HEK293 (cell line): ENCODE data around the gene HMCN2.

ENCODE experiments used
- CTCF ChIA-PET: fragments of 350-600 bp; formaldehyde crosslinking; extraction: SDS; loops from one replicate; lab custom pipeline; 2021; ENCODE audit warnings: antibody characterized with exemption; lab: Yijun Ruan, JAX
- POLR2A ChIA-PET: fragments of 300-600 bp; formaldehyde crosslinking; extraction: SDS; loops from one replicate; lab custom pipeline; 2020; ENCODE audit warnings: antibody characterized with exemption, inconsistent platforms; lab: Yijun Ruan, JAX
- H3K27ac ChIP-seq: fragments of 200-500 bp; sonication (Bioruptor generic); 2 replicates; pipeline ENCODE4 v1.5.1; 2014; ENCODE audit warnings: low read depth, low read length, control low read depth, inconsistent platforms; ENCODE audit errors: extremely low read depth
- H3K36me3 ChIP-seq, 2 experiments: fragments of 200-500 bp in 1 of 2; sonication (Bioruptor generic) in 1 of 2; 1 replicate in 1 of 2; 2 replicates in 1 of 2; pipeline ENCODE4 v1.5.1; 2014 to 2017; ENCODE audit warnings: inconsistent platforms in 2 of 2, low read length in 2 of 2; ENCODE audit not compliant: control insufficient read depth in 2 of 2, insufficient read depth in 1 of 2
- H3K4me1 ChIP-seq: fragments of 200-500 bp; sonication (Bioruptor generic); 2 replicates; pipeline ENCODE4 v1.5.1; 2014; ENCODE audit warnings: mild to moderate bottlenecking, low read length, inconsistent platforms; ENCODE audit not compliant: control insufficient read depth, insufficient read depth
- H3K4me3 ChIP-seq: 2 replicates; pipeline ENCODE4 v1.5.1; 2011; ENCODE audit warnings: low read depth, mild to moderate bottlenecking, control low read depth, low read length, moderate library complexity
- H3K9me3 ChIP-seq: fragments of 200-500 bp; sonication (Bioruptor generic); 2 replicates; pipeline ENCODE4 v1.5.1; 2014; ENCODE audit warnings: low read depth, low read length, inconsistent platforms; ENCODE audit not compliant: control insufficient read depth, insufficient read depth
- GLIS2 ChIP-seq: fragments of 450-650 bp; formaldehyde crosslinking; IDR thresholded peaks from 2 replicates; pipeline ENCODE4 v1.5.1; 2016; ENCODE audit warnings: missing biosample characterization, missing genetic modification characterization
- KLF10 ChIP-seq: fragments of 450-650 bp; IDR thresholded peaks from 2 replicates; pipeline ENCODE4 v1.5.1; 2018; ENCODE audit warnings: missing biosample characterization, mild to moderate bottlenecking, missing genetic modification characterization
- PRDM1 ChIP-seq: fragments of 450-650 bp; formaldehyde crosslinking; IDR thresholded peaks from 2 replicates; pipeline ENCODE4; 2016; ENCODE audit warnings: missing biosample characterization, missing genetic modification characterization
- PRDM10 ChIP-seq: fragments of 450-650 bp; formaldehyde crosslinking; IDR thresholded peaks from 2 replicates; pipeline ENCODE4 v1.5.1; 2016; ENCODE audit warnings: missing biosample characterization, missing genetic modification characterization
- ZBTB20 ChIP-seq: fragments of 450-650 bp; formaldehyde crosslinking; IDR thresholded peaks from 2 replicates; pipeline ENCODE4 v1.5.1; 2016; ENCODE audit warnings: missing biosample characterization, missing genetic modification characterization
- ZFHX2 ChIP-seq: fragments of 450-650 bp; formaldehyde crosslinking; conservative IDR thresholded peaks from 2 replicates; pipeline ENCODE4 v1.5.1; 2016; ENCODE audit warnings: missing biosample characterization, missing genetic modification characterization
- ZIC2 ChIP-seq: fragments of 450-650 bp; formaldehyde crosslinking; IDR thresholded peaks from 2 replicates; pipeline ENCODE4 v1.5.1; 2016; ENCODE audit warnings: missing biosample characterization, missing genetic modification characterization
- ZNF223 ChIP-seq: fragments of 450-650 bp; formaldehyde crosslinking; IDR thresholded peaks from 2 replicates; pipeline ENCODE4 v1.5.1; 2016; ENCODE audit warnings: missing biosample characterization, missing genetic modification characterization
- ZNF26 ChIP-seq: fragments of 450-650 bp; formaldehyde crosslinking; IDR thresholded peaks from 2 replicates; pipeline ENCODE4 v1.5.1; 2016; ENCODE audit warnings: missing biosample characterization, missing genetic modification characterization
- ZNF521 ChIP-seq: fragments of 450-650 bp; formaldehyde crosslinking; IDR thresholded peaks from 2 replicates; pipeline ENCODE4 v1.5.1; 2017; ENCODE audit warnings: missing biosample characterization, mild to moderate bottlenecking, missing genetic modification characterization
- ZNF555 ChIP-seq: fragments of 450-650 bp; formaldehyde crosslinking; conservative IDR thresholded peaks from 2 replicates; pipeline ENCODE4 v1.5.1; 2017; ENCODE audit warnings: missing biosample characterization, mild to moderate bottlenecking, missing genetic modification characterization, inconsistent platforms
- ZNF558 ChIP-seq: fragments of 450-650 bp; formaldehyde crosslinking; IDR thresholded peaks from 2 replicates; pipeline ENCODE4 v1.5.1; 2016; ENCODE audit warnings: missing biosample characterization, missing genetic modification characterization
- ZNF561 ChIP-seq: fragments of 450-650 bp; IDR thresholded peaks from 2 replicates; pipeline ENCODE4 v1.5.1; 2018; ENCODE audit warnings: missing biosample characterization, missing genetic modification characterization, borderline replicate concordance
- ZNF639 ChIP-seq: fragments of 450-650 bp; formaldehyde crosslinking; IDR thresholded peaks from 2 replicates; pipeline ENCODE4 v1.5.1; 2016; ENCODE audit warnings: missing biosample characterization, missing genetic modification characterization
- ZNF664 ChIP-seq: fragments of 450-650 bp; formaldehyde crosslinking; IDR thresholded peaks from 2 replicates; pipeline ENCODE4 v1.5.1; 2016; ENCODE audit warnings: missing biosample characterization, missing genetic modification characterization
- ZNF791 ChIP-seq: fragments of 450-650 bp; formaldehyde crosslinking; IDR thresholded peaks from 2 replicates; pipeline ENCODE4 v1.5.1; 2016; ENCODE audit warnings: missing biosample characterization, missing genetic modification characterization
- TF ChIP-seq, protein P1 (sequence below): fragments of 450-650 bp; formaldehyde crosslinking; IDR thresholded peaks from 2 replicates; pipeline ENCODE4 v1.5.1; 2016; ENCODE audit warnings: missing biosample characterization, missing genetic modification characterization, borderline replicate concordance

Gene HMCN2

GRCh38 chr9:130237763-130238524 is 27.6 kb upstream of the HMCN2 start:
- Histone ChIP-seq H3K4me1 (0 out of 2 replicates have a peak, but pooled peaks cover 2% of the 10 kb centered on the region), H3K27ac (no peak overlapping the region), H3K36me3 (peaks cover 0 to 19% of the 10 kb centered on the region in 2 experiments; a peak in 2 of 3 replicates), H3K9me3 (no peaks in the 10 kb centered on the region)
- ChIA-PET POLR2A (no interaction called here), CTCF (interaction anchor here (0.6 to 9.9 kb wide), 6 partner anchors 15 to 236 kb away, joined by 3 to 217 read pairs (median 4); no protein-coding TSS in a partner anchor)
- peak; percentile 23; the same call in 1 of the 2 replicates for TF ChIP-seq ZIC2 (tag by site-specific recombination)
- TF ChIP-seq ZFHX2 (tag by site-specific recombination): peak; percentile 14; the same call in 1 of the 2 replicates
- no peak for TF ChIP-seq ZNF791 (tag by site-specific recombination)
- peak; percentile 50; the same call in 1 of the 2 replicates for TF ChIP-seq ZBTB20
- TF ChIP-seq, all 188 proteins: peak for 3
- H3K4me3 ChIP-seq: no peak overlapping the region

GRCh38 chr9:130239363-130239695 is 26.2 kb upstream of the HMCN2 start:
- Histone ChIP-seq H3K36me3 (peaks cover 0 to 9% of the 10 kb centered on the region in 2 experiments; a peak in 1 of 3 replicates), H3K27ac (no peak overlapping the region), H3K4me3 (no peak overlapping the region), H3K9me3 (no peaks in the 10 kb centered on the region), H3K4me1 (0 out of 2 replicates have a peak, but pooled peaks cover 3% of the 10 kb centered on the region)
- ChIA-PET CTCF (interaction anchor here (0.9 to 9.9 kb wide), 4 partner anchors 14 to 129 kb away, joined by 3 to 217 read pairs (median 33); no protein-coding TSS in a partner anchor), POLR2A (no interaction called here)
- TF ChIP-seq, protein P1, sequence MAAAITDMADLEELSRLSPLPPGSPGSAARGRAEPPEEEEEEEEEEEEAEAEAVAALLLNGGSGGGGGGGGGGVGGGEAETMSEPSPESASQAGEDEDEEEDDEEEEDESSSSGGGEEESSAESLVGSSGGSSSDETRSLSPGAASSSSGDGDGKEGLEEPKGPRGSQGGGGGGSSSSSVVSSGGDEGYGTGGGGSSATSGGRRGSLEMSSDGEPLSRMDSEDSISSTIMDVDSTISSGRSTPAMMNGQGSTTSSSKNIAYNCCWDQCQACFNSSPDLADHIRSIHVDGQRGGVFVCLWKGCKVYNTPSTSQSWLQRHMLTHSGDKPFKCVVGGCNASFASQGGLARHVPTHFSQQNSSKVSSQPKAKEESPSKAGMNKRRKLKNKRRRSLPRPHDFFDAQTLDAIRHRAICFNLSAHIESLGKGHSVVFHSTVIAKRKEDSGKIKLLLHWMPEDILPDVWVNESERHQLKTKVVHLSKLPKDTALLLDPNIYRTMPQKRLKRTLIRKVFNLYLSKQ: no peak
- TF ChIP-seq ZNF521 (tag by site-specific recombination): no peak

GRCh38 chr9:130239741-130240241 is 25.8 kb upstream of the HMCN2 start:
- peaks cover 0 to 4% of the 10 kb centered on the region in 2 experiments; a peak in 1 of 3 replicates for H3K36me3 ChIP-seq
- no peak overlapping the region for H3K4me3 ChIP-seq
- ChIA-PET POLR2A (no interaction called here), CTCF (interaction anchor here (0.9 to 9.9 kb wide), 6 partner anchors 9 to 129 kb away, joined by 3 to 217 read pairs (median 4); no protein-coding TSS in a partner anchor)
- TF ChIP-seq ZNF639 (tag by site-specific recombination) (no peak), ZNF561 (tag by site-specific recombination) (no peak), ZNF558 (tag by site-specific recombination) (no peak), ZNF26 (tag by site-specific recombination) (no peak), ZNF223 (tag by site-specific recombination) (no peak), PRDM10 (tag by site-specific recombination) (no peak), ZNF664 (tag by site-specific recombination) (no peak), GLIS2 (tag by site-specific recombination) (no peak), KLF10 (tag by site-specific recombination) (no peak), ZFHX2 (tag by site-specific recombination) (no peak), ZNF555 (tag by site-specific recombination) (no peak), PRDM1 (tag by site-specific recombination) (no peak)
- H3K27ac ChIP-seq: no peak overlapping the region
- H3K9me3 ChIP-seq: no peaks in the 10 kb centered on the region
- H3K4me1 ChIP-seq: 0 out of 2 replicates have a peak, but pooled peaks cover 3% of the 10 kb centered on the region
